Dedifferentiated amniotic fluid mesenchymal stem cell (primary cell): Measurements from ENCODE around the gene PCNP.
"Not testable (repeated sequence)": the region's sequence is repeated elsewhere in the genome, so short reads cannot be mapped to it uniquely, and the experiment has no call there.

Source experiments
- DNase-seq: peaks from one replicate; pipeline ENCODE4 v3.0.0-alpha.2; 2016; ENCODE audit errors: extremely low spot score

PCNP gene

DNA sequence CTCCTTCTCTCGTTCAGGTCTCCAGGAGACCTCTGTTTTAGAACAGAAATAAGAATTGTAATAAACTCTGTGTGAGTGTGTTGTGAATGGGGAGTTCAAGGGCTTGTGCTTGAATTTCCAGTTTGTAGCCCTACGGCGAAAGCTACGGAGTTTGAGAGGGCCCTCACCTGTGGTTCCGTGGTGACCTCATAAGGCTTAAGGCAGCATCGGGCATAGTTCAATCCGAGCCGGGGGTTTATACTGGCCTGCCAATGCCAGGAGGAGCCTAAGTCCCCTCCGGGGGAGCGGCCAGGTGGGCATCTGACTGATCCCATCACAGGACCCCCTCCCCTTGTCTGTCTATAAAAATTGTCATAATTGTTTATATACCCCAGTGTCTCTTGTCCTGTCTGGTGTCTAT lies 59.2 kb downstream of the PCNP start:
- DNase-seq = no peak

DNA sequence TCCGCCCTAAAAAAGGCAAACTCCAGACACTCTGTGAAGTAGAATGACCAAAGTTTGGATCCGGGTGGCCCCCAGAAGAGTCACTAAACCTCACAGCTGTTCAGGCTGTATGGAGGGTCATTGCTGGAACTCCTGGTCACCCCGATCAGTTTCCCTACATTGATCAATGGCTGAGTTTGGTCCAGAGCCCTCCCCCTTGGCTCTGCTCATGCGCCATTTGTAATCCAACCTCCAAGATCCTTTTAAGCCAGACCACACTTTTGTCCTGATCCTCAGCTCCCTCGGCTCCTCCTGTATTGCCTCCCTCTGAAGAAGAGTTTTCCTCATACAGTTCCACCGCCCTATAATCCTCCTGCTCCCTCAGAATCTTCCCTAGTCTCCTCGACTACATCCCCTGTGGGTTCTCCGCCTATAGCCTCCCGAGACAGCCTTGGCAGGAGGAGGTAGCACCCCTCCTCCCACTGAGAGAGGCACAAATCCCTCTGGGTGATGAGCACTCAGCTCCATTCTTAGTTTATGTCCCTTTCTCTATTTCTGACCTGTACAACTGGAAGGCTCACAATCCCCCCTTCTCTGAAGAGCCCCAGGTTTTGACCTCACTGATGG lies 60.7 kb downstream of the PCNP start:
- no peak for DNase-seq

DNA sequence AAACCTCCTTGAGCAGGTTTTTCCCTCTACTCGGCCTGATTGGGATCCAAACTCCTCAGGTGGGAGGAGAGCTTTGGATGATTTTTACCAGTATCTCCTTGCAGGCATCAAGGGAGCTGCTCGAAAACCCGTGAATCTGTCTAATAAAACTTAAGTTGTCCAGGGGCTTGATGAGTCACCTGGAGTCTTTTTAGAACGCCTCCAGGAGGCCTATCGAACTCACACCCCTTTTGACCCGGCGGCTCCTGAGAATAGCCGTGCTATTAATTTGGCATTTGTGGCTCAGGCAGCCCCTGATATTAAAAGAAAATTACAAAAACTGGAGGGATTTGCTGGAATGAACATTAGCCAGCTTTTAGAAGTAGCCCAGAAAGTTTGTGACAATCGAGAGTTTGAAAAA lies 61.4 kb downstream of the PCNP start:
- DNase-seq = no peak

DNA sequence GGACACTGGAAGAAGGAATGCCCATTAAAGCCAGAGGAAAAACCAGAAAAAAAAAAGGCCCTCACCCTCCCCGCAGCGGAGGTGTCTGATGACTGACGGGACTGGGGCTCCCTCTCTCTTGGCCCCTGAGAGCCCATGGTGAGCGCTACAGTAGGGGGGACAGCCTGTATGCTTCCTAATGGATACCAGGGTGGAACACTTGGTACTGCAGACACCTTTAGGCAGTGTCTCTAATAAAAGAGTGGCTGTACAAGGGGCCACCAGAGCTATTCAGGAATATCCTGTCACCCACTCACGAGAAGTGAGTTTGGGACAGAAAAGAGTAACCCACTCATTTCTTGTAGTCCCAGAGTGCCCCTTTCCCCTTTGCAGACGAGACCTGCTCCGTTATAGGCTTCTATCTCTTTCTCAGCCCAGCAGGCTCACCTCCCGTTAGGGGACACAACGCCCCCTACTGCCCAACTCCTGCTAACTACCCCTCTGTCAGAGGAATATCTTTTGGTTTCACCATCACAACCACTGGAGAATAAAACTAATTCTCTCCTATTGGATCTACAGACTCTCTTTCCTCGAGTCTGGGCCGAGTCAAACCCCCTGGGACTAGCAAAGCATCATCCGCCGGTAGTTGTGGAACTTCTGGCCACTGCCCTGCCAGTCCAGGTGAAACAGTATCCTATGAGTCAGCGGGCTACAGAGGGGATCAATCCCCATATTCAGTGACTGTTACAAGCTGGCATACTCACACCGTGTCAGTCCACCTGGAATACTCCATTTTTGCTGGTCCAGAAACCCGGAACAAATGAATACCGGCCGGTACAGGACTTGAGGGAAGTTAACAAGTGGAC lies 62.2 kb downstream of the PCNP start:
- DNase-seq = no peak

DNA sequence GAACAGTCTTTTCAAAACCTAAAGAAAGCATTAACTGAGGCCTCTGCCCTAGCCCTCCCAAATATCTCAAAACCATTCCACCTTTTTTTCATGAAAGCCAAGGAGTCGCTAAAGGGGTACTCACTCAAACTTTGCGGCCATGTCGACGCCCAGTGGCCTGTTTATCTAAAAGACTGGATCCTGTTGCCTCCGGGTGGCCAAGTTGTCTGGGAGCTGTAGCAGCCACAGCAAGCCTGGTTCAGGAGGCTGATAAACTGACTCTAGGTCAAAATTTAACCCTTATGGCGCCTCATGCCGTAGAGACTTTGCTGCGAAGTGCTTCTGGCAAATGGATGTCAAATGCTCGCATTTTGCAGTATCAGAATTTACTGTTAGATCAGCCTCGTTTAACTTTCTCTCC lies 63.5 kb downstream of the PCNP start:
- DNase-seq = no peak

DNA sequence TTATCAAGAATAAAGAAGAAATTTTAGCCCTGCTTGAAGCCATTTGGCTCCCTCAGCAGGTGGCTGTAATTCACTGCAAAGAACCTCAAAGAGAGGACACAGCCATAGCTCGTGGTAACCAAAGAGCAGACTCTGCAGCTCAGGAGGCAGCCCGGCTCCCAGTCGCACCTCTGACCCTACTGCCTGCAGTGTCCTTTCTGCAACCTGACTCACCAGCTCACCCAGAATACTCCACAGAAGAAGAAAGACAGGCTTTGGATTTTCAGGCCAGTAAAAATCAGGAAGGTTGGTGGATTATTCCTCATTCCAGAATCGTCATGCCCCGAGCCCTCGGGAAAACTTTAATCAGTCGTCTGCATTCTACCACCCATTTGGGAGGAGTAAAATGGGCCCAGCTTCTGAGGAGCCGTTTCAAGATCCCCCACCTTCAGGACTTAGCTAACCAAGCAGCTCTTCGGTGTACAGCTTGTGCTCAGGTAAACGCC lies 64.3 kb downstream of the PCNP start:
- DNase-seq = no peak

DNA sequence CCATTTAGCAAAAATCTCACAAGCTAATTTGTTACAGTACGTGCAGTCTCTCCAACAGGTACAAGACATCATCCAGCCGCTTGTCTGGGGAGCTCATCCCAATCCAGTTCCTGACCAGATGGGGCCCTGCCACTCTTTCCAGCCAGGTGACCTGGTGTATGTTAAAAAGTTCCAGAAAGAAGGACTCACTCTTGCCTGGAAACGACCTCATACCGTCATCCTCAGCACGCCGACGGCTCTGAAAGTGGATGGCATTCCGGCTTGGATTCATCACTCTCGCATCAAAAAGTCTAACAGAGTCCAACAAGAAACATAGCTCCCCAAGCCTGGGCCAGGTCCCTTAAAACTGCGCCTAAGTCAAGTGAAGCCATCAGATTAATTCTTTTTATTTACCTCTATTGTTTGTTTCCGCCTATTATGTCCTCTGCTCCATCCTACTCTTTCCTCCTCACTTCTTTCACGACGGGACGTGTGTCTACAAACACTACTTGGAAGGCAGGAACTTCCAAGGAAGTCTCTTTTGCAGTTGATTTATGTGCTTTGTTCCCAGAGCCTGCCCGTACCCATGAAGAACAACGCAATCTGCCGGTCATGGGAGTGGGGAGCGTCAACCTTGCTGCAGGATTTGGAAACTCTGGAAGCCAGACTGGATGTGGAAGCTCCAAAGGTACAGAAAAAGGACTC lies 65.4 kb downstream of the PCNP start:
- no peak for DNase-seq

DNA sequence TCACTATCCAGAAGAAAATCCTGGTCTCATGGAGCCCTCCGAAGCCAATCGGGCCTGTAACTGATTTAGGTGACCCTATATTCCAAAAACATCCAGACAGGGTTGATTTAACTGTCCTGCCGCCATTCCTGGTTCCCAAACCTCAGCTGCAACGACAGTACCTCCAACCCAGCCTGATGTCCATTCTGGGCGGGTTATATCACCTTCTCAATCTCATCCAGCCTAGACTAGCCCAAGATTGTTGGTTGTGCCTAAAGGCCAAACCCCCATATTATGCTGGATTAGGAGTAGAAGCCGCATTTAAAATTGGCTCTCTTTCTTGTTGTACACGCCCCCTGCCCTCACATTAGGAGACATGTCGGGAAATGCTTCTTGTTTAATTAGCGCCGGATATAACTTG lies 66.3 kb downstream of the PCNP start:
- DNase-seq = no peak

DNA sequence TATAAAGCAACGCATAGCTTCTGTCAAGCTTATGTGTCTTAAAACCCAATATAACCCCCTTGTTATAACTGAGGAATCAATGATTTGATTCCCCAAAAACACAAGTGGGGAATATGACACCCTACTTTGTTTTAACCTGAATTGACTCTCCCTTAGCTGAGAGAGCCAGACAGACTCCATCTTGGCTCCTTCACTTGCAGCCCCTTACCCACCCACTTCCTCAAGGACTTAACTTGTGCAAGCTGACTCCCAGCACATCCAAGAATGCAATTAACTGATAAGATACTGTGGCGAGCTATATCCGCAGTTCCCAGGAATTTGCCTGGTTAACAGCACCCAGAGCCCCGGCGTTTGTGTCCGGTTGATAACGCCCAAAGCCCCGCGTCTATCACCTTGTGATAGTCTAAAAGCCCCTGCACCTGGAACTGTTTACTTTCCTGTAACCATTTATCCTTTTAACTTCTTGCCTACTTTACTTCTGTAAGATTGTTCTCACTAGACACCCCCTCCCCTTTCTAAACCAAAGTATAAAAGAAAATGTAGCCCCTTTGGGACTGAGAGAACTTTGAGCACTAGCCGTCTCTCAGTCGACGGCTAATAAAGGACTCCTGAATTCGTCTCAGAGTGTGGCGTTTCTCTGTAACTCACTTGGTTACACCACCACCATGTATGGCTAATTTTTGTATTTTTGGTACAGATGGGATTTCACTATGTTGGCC lies 67.6 kb downstream of the PCNP start:
- not testable (repeated sequence) for DNase-seq

DNA sequence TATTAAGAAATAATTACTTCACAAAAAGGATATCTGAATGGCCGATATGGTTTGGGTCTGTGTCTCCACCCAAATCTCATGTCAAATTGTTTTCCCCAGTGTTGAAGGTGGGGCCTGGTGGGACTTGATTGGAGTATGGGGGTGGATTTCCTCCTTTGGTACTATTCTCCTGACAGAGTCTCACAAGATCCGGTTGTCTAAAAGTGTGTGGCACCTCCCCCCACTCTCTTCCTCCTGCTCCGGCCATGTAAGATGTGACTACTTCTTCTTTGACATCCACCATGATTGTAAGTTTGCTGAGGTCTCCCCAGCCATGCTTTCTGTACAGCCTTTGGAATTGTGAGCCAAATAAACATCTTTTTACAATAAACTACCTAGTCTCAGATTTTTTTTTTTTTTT lies 68.5 kb downstream of the PCNP start:
- no peak for DNase-seq

DNA sequence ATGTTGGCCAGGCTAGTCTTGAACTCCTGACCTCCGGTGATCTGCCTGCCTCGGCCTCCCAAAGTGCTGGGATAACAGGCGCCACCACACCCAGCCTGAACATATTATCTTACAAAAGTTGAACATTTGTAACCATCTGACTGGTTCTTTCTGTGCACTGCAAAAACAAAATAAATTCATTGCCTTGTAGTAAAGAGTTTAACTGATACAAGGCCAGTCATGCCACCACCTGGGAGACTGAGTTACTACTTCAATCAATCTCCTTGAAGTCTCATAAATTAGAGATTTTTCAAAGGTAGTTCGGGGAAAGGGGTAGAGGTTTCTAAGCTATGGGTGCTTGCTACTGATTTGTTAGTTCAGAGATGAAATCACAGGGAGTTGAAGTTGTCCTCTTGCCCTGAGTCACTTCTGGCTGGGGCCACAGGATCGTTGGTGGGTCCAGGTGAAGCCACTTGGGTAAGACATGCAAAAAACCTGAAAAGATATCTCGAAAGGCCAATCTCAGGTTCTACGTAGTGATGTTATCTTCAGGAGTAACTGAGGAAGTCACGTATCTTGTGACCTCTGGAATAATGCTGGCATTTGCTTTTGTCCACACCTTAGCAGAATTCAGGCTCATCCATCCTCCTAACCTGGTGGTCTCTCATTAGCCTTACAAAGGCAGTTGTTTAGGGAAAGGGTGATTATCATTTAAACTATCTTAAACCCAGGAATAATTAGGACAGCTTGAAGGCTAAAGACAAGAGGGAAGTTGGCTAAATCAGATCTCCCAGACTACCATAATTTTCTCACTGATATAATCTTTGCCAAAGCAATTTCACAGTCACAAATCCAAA lies 69.2 kb downstream of the PCNP start:
- no peak for DNase-seq
